AG04450 (cell line): Measurements from ENCODE around the gene ZRSR2. TPM values are rescaled to one million over a fixed set of nuclear protein-coding genes. Genes with fewer than 3 reads are reported as not detected.
A peak's percentile ranks its signal among the peaks of the same experiment; 100 is the strongest.

Source experiments
- CTCF ChIA-PET: fragments of 300-600, 350-600 bp; formaldehyde crosslinking; extraction: SDS; loops from one replicate; lab custom pipeline; 2022; ENCODE audit warnings: antibody characterized with exemption, inconsistent platforms; lab: Charles Lee
- POLR2A ChIA-PET: fragments of 350-600 bp; formaldehyde crosslinking; extraction: SDS; loops from one replicate; lab custom pipeline; 2021; ENCODE audit warnings: antibody characterized with exemption, inconsistent platforms; lab: Yijun Ruan, JAX
- DNase-seq: peaks from one replicate; pipeline ENCODE4 v3.0.0-alpha.2; 2011; ENCODE audit warnings: low read depth, low spot score
- H3K27ac ChIP-seq: one replicate; pipeline ENCODE4 v1.5.1; 2012; ENCODE audit warnings: low read depth, low read length, control low read depth
- H3K27me3 ChIP-seq: one replicate; pipeline ENCODE4 v1.6.0; 2012; ENCODE audit warnings: low read length; ENCODE audit not compliant: control insufficient read depth, insufficient read depth
- H3K4me3 ChIP-seq: 2 replicates; pipeline ENCODE4 v1.5.1; 2011; ENCODE audit warnings: mild to moderate bottlenecking, low read depth, low read length, control low read depth
- H3K9me3 ChIP-seq: 2 replicates; pipeline ENCODE4 v1.5.1; 2012; ENCODE audit warnings: low read length; ENCODE audit not compliant: control insufficient read depth, insufficient read depth
- CTCF ChIP-seq: IDR thresholded peaks from 2 replicates; pipeline ENCODE4 v1.5.1; 2011; ENCODE audit warnings: low read depth, low read length, control low read depth, inconsistent platforms
- polyA plus RNA-seq: library from polyadenylated mRNA; depleted of rRNA; stranded (reverse); fragments of >200 nt; gene quantifications from 2 replicates; pipeline ENCODE4 v1.2.3, GENCODE V29; 2011

ZRSR2 gene
- polyA plus RNA-seq, 1 experiment, result 7.7 TPM

- no peak for TF ChIP-seq CTCF
- ChIA-PET CTCF (no interaction called here), POLR2A (no interaction called here)
Observed at GRCh38 chrX:15781961-15782699, 8.2 kb upstream of the ZRSR2 start.

GRCh38 chrX:15785176-15785750 lies 5.0 kb upstream of the ZRSR2 start:
- H3K27me3 ChIP-seq, result no peaks in the 10 kb centered on the region
- POLR2A ChIA-PET, result no interaction called here
- H3K27ac ChIP-seq, result no peak overlapping the region
- TF ChIP-seq CTCF, result no peak
- no peaks in the 10 kb centered on the region for H3K9me3 ChIP-seq
- H3K4me3 ChIP-seq, result no peak overlapping the region
- CTCF ChIA-PET, result no interaction called here
- no peak for DNase-seq

More at GRCh38 chrX:15781961-15782699, 8.2 kb upstream of the ZRSR2 start:
- Histone ChIP-seq H3K27me3 (no peaks in the 10 kb centered on the region), H3K9me3 (no peaks in the 10 kb centered on the region), H3K27ac (no peak overlapping the region), H3K4me3 (no peak overlapping the region)
- no peak for DNase-seq

GRCh38 chrX:15786915-15787314 lies 3.4 kb upstream of the ZRSR2 start:
- Histone ChIP-seq H3K27ac (no peak overlapping the region), H3K4me3 (no peak overlapping the region), H3K27me3 (no peaks in the 10 kb centered on the region), H3K9me3 (no peaks in the 10 kb centered on the region)
- DNase-seq, result no peak
- no peak for TF ChIP-seq CTCF
- ChIA-PET CTCF (no interaction called here), POLR2A (no interaction called here)

GRCh38 chrX:15790769-15791290 lies 546 bp downstream of the ZRSR2 start:
- CTCF ChIA-PET, result interaction anchor here (0.6 to 0.8 kb wide), 2 partner anchors 59 to 331 kb away, joined by 3 read pairs; no protein-coding TSS in a partner anchor
- no peaks in the 10 kb centered on the region for H3K9me3 ChIP-seq
- H3K27ac ChIP-seq, result peak overlapping the region; percentile 52
- H3K4me3 ChIP-seq, result peak overlapping the region; percentile 77
- no peak for TF ChIP-seq CTCF
- no peak for DNase-seq
- POLR2A ChIA-PET, result no interaction called here
- no peaks in the 10 kb centered on the region for H3K27me3 ChIP-seq

GRCh38 chrX:15797707-15798106 lies 7.4 kb downstream of the ZRSR2 start:
- no peak for TF ChIP-seq CTCF
- ChIA-PET POLR2A (no interaction called here), CTCF (no interaction called here)
- Histone ChIP-seq H3K9me3 (no peaks in the 10 kb centered on the region), H3K27ac (no peak overlapping the region), H3K27me3 (no peaks in the 10 kb centered on the region), H3K4me3 (no peak overlapping the region)
- no peak for DNase-seq
